NCI-H748 (cell line): Measurements from ENCODE around the gene ZNF74.

Source experiments
- DNase-seq: peaks from one replicate; lab custom pipeline; 2025; ENCODE audit not compliant: unreplicated experiment; lab: John Stamatoyannopoulos, UW

Gene ZNF74

DNA sequence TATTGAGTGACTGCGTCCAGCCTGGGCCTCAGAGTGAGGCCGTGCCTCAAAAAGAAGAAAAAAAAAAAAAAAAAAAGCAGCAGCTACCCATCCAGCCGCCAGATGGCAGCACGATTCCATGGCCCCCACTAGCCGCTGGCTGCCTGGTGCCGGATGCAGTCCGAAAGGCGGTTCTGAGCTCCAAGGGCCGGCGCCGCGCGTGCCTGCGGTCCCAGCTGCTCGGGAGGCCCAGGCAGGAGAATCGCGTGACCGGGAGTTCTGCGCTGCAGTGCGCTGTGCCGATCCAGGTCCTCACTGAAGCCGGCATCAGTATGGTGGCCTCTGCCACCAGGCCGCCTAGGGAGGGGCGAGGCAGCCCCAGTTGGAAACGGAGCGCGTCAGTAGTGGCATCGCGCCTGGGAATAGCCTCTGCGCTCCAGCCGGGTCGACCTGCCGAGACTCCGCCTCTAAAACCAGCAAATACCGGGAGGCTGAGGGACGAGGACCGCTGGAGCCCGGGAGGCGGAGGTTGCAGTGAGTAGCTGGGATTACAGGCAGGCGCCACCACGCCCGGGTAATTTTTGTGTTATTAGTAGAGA lies 24.3 kb downstream of the ZNF74 start:
- DNase-seq, result peak; percentile 64

DNA sequence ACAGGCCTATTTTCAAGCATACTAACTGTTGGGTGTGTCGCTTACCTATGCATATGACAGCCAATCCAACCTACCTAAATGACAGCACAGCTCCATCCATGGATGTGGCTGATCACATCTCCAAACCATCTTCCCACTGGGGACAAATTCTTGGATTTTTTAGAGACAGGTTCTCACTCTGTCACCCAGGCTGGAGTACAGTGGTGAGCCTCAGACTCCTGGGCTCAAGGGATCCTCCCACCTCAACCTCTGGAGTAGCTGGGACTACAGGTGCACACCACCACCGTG lies 25.7 kb downstream of the ZNF74 start:
- DNase-seq, result no peak

- DNase-seq, result no peak
Measured at GRCh38 chr22:20420157-20420842, 26.3 kb downstream of the ZNF74 start.

DNA sequence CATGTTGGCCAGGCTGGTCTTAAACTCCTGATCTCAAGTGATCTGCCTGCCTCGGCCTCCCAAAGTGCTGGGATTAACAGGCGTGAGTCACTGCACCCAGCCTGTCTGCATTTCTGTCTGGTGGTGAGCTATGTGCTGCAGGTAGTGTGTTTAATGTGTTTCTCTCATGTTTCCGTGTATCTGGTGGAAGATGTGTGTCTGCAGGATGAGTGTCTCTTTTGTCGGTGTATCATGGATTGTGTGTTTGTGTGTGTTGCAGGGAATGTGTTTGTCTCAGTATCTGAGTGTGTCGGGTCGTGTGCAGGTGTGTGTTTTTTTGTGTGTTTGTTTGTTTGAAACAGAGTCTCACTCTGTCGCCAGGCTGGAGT lies 27.5 kb downstream of the ZNF74 start:
- no peak for DNase-seq

GRCh38 chr22:20422271-20423007 lies 28.5 kb downstream of the ZNF74 start:
- DNase-seq, result no peak

DNA sequence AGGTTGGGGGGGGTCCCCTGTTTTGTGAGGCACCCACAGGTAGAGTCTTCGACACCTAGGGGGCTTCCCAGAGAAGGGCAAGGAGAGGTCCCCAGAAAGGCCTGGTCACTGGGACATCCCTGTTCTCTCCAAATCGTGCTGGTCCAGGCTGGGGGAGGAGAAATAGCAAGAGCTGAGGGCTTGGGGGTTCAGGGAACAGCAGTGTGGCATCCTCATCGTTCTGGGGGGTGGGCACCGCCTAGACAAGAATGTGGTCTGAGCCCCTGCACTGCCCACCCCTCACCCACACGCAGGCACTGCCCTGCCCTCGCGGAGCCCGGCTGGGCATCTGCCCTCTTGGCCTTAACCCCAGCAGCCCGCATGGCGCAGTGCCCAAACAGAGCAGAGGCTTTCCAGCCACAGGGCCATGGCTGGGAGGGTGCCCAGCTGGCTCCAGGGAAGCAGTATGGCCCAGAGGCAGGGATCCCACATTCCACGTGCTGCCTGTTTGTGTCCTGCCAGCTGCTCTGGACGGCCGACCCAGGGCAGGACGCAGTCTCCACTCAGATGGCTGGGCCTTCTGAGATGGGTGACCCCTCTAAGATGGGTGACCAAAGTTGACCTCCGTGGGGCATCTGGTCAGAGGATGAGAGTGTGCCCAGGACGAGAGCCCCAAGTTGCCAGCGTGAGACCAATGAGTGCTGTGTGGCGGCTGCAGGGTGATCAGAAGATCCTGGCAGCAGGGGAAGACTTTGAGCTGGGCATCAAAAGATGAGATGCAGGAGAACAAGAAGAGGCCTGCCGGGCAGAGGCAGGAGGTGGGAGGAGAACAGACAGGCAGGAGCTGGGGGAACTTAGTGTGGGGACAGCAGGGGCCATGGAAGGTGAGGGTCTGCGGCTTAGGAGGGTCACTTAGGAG lies 29.3 kb downstream of the ZNF74 start:
- no peak for DNase-seq

DNA sequence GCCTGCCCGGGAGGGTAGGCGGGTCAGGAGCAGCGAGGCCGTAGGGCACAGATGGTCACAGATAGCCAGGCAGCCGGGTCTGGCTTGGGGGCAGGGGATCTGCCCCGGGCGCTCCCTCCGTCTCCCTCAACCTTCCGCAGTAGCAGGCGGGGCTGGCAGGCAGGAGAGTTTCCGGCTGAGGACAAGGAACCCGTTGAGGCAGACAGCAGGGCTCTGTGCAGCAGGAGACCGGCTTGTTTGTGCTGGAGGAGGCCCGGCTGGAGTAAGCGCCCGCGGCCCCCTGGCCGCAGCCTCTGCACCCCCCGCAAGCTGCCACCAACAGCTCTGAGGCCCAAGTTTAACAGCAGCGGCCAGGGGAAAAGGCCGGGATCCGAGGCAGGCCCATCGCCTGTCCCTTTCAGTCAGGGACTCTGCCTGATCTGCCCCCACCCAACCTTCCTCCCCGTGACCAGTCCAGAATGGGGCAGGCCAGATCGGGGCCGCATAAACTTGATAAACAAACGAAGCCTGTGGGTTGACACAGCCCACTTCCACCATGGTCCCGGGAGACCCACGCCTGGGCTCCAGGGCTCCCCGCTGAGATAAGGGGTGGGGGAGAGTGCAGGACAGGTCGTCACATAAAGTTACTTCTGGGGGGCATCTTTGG lies 30.1 kb downstream of the ZNF74 start:
- no peak for DNase-seq

DNA sequence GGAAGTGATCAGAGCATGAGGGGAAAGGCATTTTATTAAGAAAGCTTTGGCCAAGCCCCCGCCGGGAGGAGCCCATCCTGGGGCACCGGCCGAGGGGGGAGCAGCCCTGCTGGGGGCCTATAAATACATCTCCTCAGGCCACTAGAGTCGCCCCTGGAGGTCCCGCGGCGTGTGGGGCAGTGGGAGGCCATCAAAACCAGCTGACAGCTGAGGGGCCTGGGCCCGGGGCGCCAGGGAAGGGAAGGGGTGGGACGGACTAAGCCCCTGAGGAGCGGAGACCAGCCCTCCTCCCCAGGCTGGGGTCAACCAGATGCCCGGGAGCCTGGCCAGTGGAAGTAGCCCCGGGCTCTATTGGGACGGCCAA lies 30.6 kb downstream of the ZNF74 start:
- no peak for DNase-seq

DNA sequence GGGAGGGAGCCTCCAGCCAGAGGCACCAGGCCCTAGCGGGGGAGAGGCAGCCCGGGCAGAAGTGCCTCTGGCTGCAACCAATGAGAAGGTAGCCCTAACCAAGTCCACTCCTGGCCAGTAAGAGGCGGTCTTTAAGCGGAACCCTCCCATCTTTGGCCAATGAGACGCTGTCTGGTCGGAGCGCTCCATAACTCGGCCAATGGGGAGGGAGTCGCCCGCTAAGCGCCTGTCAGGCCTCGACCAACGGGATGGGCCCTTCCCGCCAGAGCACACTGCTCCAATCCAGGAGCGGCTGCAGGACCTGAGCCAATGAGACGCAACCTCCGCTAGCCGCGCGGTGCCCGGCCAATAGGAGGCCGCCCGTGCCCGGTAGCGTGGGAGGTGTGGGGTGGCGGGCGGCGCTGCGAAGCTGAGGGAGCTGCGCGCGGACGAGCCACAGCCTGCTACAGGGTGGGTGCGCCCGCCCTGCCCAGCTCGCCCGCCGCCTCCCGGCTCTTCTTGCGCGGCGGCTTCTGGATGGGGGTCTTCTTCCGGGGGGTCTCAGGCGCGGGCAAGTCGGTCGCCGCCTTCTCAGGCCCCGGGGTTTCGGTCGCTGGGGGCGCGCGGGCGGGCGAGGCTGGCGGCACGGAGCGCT lies 31.1 kb downstream of the ZNF74 start:
- DNase-seq, result no peak

DNA sequence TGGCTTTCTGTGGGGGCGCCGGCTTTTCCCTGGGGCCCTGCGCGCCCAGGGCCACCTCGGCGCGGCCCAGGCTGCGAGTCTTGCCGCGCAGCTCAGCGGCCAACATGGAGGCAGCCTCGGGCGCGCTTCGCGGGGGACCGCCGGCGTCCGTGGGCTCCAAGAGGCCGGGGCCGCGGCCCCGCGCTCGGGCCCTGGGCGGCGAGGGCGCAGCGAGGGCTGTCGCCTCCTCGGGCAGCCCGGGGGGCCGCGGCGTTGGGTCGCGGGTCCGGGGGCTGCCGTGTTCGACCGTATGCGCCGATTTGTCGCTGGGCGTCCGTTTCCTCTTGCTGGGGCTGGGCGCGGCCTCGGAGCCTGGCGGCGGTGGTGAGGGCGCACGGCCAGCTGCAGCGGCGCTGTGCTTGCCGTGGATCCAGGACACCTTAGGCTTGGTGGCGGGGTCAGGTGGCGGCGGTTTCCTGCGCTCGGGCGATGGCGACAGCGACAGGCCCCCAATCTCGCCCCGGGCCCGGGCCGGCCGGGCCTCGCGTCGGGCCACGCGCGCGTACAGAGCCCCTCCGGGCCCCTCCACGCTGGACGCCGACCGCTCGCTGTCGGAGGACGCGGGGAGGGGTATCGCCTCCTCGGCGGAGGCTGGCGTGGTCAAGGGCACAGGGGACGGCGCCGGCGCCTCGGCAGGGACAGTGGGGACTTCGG lies 31.8 kb downstream of the ZNF74 start:
- no peak for DNase-seq

DNA sequence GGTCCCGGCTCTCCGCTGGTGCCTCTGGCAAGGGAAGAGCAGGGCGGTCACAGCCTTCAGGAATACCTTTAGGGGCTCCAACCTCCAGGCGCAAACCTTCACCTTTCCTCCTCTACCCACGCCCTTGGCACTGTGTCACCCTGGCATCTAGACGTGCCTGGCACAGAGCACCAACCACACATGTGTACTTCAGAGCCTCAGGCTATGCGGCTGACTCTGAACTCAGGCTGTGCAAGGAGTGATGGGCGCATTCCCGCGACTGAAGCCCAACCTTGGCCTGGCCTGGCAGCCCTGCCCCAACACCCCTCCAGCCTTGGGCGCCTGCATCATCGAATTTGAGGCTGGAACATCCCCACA lies 32.3 kb downstream of the ZNF74 start:
- DNase-seq, result no peak

DNA sequence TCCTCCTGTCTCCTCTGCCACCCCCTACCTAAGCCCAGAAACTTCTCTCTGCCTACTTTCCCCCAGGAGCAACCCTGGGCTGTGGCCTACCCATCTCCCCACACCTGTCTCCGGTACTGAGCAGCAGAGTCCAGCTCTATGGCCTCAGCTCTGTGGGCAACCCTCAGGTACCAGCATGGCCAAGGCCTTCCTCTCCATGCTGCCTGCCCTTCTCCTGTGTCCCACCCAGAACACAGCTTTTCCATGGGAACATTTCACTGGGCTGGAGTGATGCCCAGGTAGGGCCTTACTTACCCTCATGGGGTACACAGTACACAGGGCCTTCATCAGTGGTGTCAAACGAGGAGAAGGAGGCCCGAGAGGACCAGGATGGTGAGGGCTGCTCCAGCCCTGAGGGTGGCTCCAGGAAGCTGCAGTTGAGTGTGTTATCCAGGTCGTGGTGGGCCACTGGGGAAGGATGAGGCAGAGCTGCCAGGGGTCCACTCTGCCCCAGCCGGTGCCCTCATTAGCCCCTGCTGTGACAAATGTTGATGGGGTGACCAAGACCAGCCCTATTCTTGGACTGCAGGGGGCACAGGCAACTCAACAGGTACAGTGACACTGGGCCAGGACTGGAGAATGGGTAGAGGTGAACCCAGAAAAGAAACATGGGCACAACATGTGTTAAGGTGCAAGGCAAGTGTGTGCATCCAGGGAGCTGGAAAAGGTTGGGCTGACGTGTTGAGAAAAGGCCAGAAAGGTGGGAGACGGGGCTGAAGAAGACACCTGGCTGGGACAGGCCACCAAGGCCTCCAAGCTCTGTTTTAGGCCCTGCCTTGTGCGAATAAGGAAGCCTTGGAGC lies 33.4 kb downstream of the ZNF74 start:
- no peak for DNase-seq

GRCh38 chr22:20427945-20428417 lies 34.0 kb downstream of the ZNF74 start:
- DNase-seq, result no peak

DNA sequence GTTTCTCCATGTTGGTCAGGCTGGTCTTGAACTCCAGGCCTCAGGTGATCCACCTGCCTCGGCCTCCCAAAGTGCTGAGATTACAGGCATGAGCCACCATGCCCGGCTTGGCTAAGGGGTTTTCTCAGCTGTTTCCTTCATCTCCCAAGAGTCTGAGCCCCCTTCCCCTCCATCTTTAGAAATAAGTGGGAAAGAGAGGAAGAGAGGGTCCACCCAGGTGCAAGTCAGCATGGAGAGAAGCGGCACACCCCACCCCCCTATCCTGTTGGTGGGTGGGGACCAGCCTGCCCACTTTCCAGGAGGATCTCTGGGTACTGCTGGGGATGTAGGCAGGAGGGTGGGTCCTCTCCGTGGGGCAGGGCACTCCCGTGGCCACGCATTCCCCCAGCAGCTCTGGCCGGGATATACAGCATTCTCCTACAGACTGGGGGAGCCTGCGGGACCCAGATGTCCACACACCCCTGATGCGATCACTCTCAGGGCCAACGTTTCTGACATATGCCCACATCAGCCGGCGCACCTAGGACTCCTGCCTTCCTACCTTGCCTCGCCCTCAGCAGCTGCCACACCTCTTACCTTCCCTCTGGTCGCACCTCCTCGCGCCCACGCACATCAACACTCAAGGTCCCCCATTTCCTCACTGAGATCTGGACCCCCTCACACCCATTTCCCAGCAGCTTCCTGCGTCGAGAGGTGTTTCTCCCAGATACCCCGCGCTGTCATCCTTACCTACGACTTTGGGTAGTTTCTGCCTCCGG lies 34.7 kb downstream of the ZNF74 start:
- DNase-seq, result no peak

DNA sequence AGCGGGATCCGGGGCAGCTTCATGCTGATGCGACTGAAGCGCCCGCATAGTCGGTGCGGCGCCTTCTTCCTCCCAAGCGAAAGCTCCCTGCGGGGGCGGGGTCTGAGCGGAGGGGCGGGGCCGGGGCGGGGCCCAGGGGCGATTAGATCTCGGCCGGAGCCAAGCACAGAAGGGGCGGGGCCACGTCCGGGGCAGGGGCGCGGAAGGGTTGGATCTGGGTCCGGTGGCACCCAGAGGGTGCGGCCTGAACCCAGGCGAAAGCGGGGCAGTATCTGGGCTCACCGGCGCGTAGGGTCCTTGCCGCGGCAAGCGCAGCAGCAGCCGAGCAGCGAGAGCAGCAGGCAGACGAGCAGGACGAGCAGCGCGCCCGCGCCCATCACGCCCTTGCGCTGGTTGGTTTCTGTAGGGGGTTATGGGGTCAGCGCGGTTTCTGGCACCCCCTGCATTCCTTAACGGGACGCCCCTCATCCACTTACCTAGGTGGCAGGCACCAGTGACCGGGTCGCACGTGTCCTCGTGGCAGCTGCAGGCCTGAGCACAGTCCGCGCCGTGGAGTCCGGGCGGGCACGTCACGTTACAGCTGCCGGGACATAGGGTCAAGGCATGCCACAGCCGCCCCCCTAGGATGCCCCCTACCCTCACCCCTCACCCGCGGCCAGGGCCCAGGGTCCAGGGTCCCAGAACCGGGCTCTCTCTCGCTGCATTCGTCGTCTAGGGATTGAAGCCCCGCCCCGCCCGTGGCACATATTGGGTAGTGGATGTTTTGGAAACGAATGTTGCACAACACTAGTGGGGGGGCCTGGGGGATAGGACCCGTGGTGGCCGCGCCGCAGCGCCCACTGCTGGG lies 35.5 kb downstream of the ZNF74 start:
- DNase-seq, result no peak

DNA sequence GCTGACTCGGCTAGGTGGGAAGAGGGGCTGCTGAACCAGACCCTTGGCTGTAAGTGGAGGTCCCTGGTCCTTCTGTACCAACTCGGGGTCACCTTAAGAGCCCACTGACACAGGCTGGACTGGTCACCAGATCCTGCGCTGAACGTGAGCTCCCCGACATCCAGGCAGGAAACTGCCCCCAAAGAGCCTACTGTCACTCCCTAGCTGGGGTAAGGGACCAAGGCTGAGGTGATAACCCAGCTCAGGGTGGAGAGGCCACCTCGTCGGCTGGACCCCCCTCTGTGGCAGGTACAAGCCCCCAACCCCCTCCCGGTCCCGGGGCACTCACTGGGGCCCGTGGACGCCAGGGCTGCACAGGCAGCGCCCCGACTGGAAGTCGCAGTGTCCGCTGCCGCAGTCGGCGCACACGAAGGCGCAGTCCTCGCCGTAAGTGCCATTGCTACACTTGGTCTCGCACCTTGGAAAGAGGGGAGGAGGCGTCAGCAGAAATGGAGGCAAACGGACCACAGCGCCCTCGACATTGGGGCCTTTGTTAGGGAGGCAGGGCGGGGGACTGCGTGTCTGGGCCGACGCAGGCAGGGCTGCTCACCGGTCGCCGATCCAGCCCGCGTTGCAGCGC lies 36.3 kb downstream of the ZNF74 start:
- DNase-seq, result peak; percentile 55
